Activated CD8-positive, alpha-beta memory T cell treated with anti-CD3 and anti-CD28 coated beads, Interleukin-2, amount 10 ng/mL, durations not matched to agents 7 days and 5 days (primary cell): ENCODE data around the gene ROBO1. TPM values are rescaled to one million over a fixed set of nuclear protein-coding genes. Genes with fewer than 3 reads are reported as not detected.

Source experiments
- ATAC-seq: fragments of 150-1000 bp; cut with Tn5 transposase; one replicate; pipeline ENCODE4 v1.10.0; 2021; ENCODE audit warnings: moderate library complexity
- CTCF ChIA-PET: fragments of 350-600 bp; sonication (Branson Sonifier 250); formaldehyde crosslinking; loops from one replicate; lab custom pipeline; 2021; ENCODE audit warnings: antibody characterized with exemption; lab: Charles Lee
- DNase-seq: peaks from one replicate; pipeline ENCODE4 v3.0.0-alpha.2; 2020
- H3K27ac Mint-ChIP-seq: one replicate; pipeline ENCODE4 v1.8.0; 2021; ENCODE audit warnings: mild to moderate bottlenecking, mixed read lengths
- H3K27me3 Mint-ChIP-seq: one replicate; pipeline ENCODE4 v1.8.0; 2021; ENCODE audit warnings: mixed read lengths
- H3K36me3 Mint-ChIP-seq: one replicate; pipeline ENCODE4 v1.8.0; 2021; ENCODE audit warnings: mild to moderate bottlenecking, mixed read lengths
- H3K4me1 Mint-ChIP-seq: one replicate; pipeline ENCODE4 v1.8.0; 2021; ENCODE audit warnings: mixed read lengths
- H3K4me3 Mint-ChIP-seq: one replicate; pipeline ENCODE4 v1.8.0; 2021; ENCODE audit warnings: mild to moderate bottlenecking, moderate library complexity, mixed read lengths
- H3K9me3 Mint-ChIP-seq: one replicate; pipeline ENCODE4 v1.8.0; 2022; ENCODE audit warnings: low read depth, mixed read lengths
- total RNA-seq, 2 experiments: library from RNA; stranded (reverse); gene quantifications; one replicate each; pipeline ENCODE4 v1.2.3, GENCODE V29; 2021

Gene ROBO1
- total RNA-seq, 2 experiments from 2014 or later = 0.32 to 0.87 TPM

- H3K9me3 Mint-ChIP-seq = no peaks in the 10 kb centered on the region
- H3K4me3 Mint-ChIP-seq = no peak overlapping the region
- H3K36me3 Mint-ChIP-seq = no peaks in the 10 kb centered on the region
- H3K27me3 Mint-ChIP-seq = no peaks in the 10 kb centered on the region
- no peaks in the 10 kb centered on the region for H3K4me1 Mint-ChIP-seq
- no peak for ATAC-seq
- DNase-seq = no peak
- CTCF ChIA-PET = no interaction called here
- no peak overlapping the region for H3K27ac Mint-ChIP-seq
Observed at GRCh38 chr3:78647726-78648125, 1120.1 kb downstream of the ROBO1 start.

- no peak overlapping the region for H3K4me3 Mint-ChIP-seq
- no peaks in the 10 kb centered on the region for H3K4me1 Mint-ChIP-seq
- H3K27me3 Mint-ChIP-seq = no peaks in the 10 kb centered on the region
- DNase-seq (no peak), ATAC-seq (no peak)
- no peaks in the 10 kb centered on the region for H3K36me3 Mint-ChIP-seq
- CTCF ChIA-PET = interaction anchor here (1.0 to 1.4 kb wide), 3 partner anchors 10 to 17 kb away, joined by 3 to 4 read pairs (median 4); no protein-coding TSS in a partner anchor
- no peak overlapping the region for H3K27ac Mint-ChIP-seq
- H3K9me3 Mint-ChIP-seq = peaks cover 2% of the 10 kb centered on the region
Observed at GRCh38 chr3:78645628-78646310, 1122.0 kb downstream of the ROBO1 start.

- CTCF ChIA-PET = interaction anchor here (1.4 kb wide), 1 partner anchor 11 kb away, joined by 4 read pairs; no protein-coding TSS in a partner anchor
- H3K4me3 Mint-ChIP-seq = no peak overlapping the region
Observed at GRCh38 chr3:78644847-78645246, 1123.0 kb downstream of the ROBO1 start.

GRCh38 chr3:78642226-78643035, 1125.4 kb downstream of the ROBO1 start:
- Mint-ChIP-seq H3K27me3 (no peaks in the 10 kb centered on the region), H3K4me3 (no peak overlapping the region), H3K36me3 (no peaks in the 10 kb centered on the region), H3K9me3 (peaks cover 5% of the 10 kb centered on the region), H3K4me1 (no peaks in the 10 kb centered on the region), H3K27ac (no peak overlapping the region)
- ATAC-seq = no peak
- CTCF ChIA-PET = no interaction called here
- no peak for DNase-seq

More at GRCh38 chr3:78644847-78645246, 1123.0 kb downstream of the ROBO1 start:
- Mint-ChIP-seq H3K27me3 (no peaks in the 10 kb centered on the region), H3K9me3 (peaks cover 2% of the 10 kb centered on the region), H3K36me3 (no peaks in the 10 kb centered on the region), H3K4me1 (no peaks in the 10 kb centered on the region), H3K27ac (no peak overlapping the region)
- no peak for DNase-seq
- ATAC-seq = no peak

GRCh38 chr3:78641703-78642102, 1126.1 kb downstream of the ROBO1 start:
- no peak for ATAC-seq
- peaks cover 5% of the 10 kb centered on the region for H3K9me3 Mint-ChIP-seq
- H3K4me1 Mint-ChIP-seq = no peaks in the 10 kb centered on the region
- H3K27ac Mint-ChIP-seq = no peak overlapping the region
- no peak overlapping the region for H3K4me3 Mint-ChIP-seq
- H3K36me3 Mint-ChIP-seq = no peaks in the 10 kb centered on the region
- DNase-seq = no peak
- CTCF ChIA-PET = no interaction called here
- H3K27me3 Mint-ChIP-seq = no peaks in the 10 kb centered on the region

GRCh38 chr3:78634316-78634715, 1133.5 kb downstream of the ROBO1 start:
- CTCF ChIA-PET = no interaction called here
- no peak for ATAC-seq
- Mint-ChIP-seq H3K4me3 (no peak overlapping the region), H3K4me1 (no peaks in the 10 kb centered on the region), H3K27me3 (no peaks in the 10 kb centered on the region), H3K36me3 (no peaks in the 10 kb centered on the region), H3K27ac (no peak overlapping the region), H3K9me3 (peaks cover 2% of the 10 kb centered on the region)
- DNase-seq = no peak

GRCh38 chr3:78633626-78634025, 1134.2 kb downstream of the ROBO1 start:
- Mint-ChIP-seq H3K4me3 (no peak overlapping the region), H3K4me1 (no peaks in the 10 kb centered on the region), H3K27ac (no peak overlapping the region), H3K27me3 (no peaks in the 10 kb centered on the region), H3K9me3 (peaks cover 2% of the 10 kb centered on the region), H3K36me3 (no peaks in the 10 kb centered on the region)
- no peak for DNase-seq
- CTCF ChIA-PET = no interaction called here
- no peak for ATAC-seq

- H3K9me3 Mint-ChIP-seq = peaks cover 2% of the 10 kb centered on the region
- no peaks in the 10 kb centered on the region for H3K36me3 Mint-ChIP-seq
- H3K4me3 Mint-ChIP-seq = no peak overlapping the region
- no peak for DNase-seq
- no peaks in the 10 kb centered on the region for H3K27me3 Mint-ChIP-seq
- H3K27ac Mint-ChIP-seq = no peak overlapping the region
- CTCF ChIA-PET = no interaction called here
- no peaks in the 10 kb centered on the region for H3K4me1 Mint-ChIP-seq
- ATAC-seq = no peak
Observed at GRCh38 chr3:78632925-78633553, 1134.8 kb downstream of the ROBO1 start.

- ATAC-seq (no peak), DNase-seq (no peak)
- Mint-ChIP-seq H3K27ac (no peak overlapping the region), H3K36me3 (no peaks in the 10 kb centered on the region), H3K4me1 (no peaks in the 10 kb centered on the region), H3K9me3 (no peaks in the 10 kb centered on the region), H3K4me3 (no peak overlapping the region), H3K27me3 (no peaks in the 10 kb centered on the region)
- CTCF ChIA-PET = interaction anchor here (1.0 kb wide), 1 partner anchor 16 kb away, joined by 3 read pairs; no protein-coding TSS in a partner anchor
Observed at GRCh38 chr3:78629544-78629943, 1138.3 kb downstream of the ROBO1 start.

GRCh38 chr3:78621061-78621716, 1146.6 kb downstream of the ROBO1 start:
- DNase-seq = no peak
- CTCF ChIA-PET = no interaction called here
- Mint-ChIP-seq H3K9me3 (peaks cover 2% of the 10 kb centered on the region), H3K4me3 (no peak overlapping the region), H3K4me1 (no peaks in the 10 kb centered on the region), H3K27ac (no peak overlapping the region), H3K36me3 (no peaks in the 10 kb centered on the region), H3K27me3 (no peaks in the 10 kb centered on the region)
- ATAC-seq = no peak

GRCh38 chr3:78614486-78614885, 1153.3 kb downstream of the ROBO1 start:
- no peaks in the 10 kb centered on the region for H3K27me3 Mint-ChIP-seq
- ATAC-seq (no peak), DNase-seq (no peak)
- no peak overlapping the region for H3K27ac Mint-ChIP-seq
- H3K4me3 Mint-ChIP-seq = no peak overlapping the region
- H3K9me3 Mint-ChIP-seq = peaks cover 2% of the 10 kb centered on the region
- H3K36me3 Mint-ChIP-seq = no peaks in the 10 kb centered on the region
- no peaks in the 10 kb centered on the region for H3K4me1 Mint-ChIP-seq
- CTCF ChIA-PET = no interaction called here

GRCh38 chr3:78613421-78613879, 1154.3 kb downstream of the ROBO1 start:
- H3K4me3 Mint-ChIP-seq = no peak overlapping the region
- ATAC-seq = no peak
- H3K36me3 Mint-ChIP-seq = no peaks in the 10 kb centered on the region
- no peak overlapping the region for H3K27ac Mint-ChIP-seq
- H3K9me3 Mint-ChIP-seq = peaks cover 2% of the 10 kb centered on the region
- CTCF ChIA-PET = no interaction called here
- no peaks in the 10 kb centered on the region for H3K4me1 Mint-ChIP-seq
- no peaks in the 10 kb centered on the region for H3K27me3 Mint-ChIP-seq
- no peak for DNase-seq

GRCh38 chr3:78611278-78611677, 1156.5 kb downstream of the ROBO1 start:
- DNase-seq (no peak), ATAC-seq (no peak)
- Mint-ChIP-seq H3K4me3 (no peak overlapping the region), H3K9me3 (peaks cover 5% of the 10 kb centered on the region), H3K4me1 (no peaks in the 10 kb centered on the region), H3K27ac (no peak overlapping the region), H3K36me3 (no peaks in the 10 kb centered on the region), H3K27me3 (no peaks in the 10 kb centered on the region)
- CTCF ChIA-PET = no interaction called here
